NCI-H1930 (cell line): ENCODE results near the gene IL7R.
"Not testable (repeated sequence)": the region's sequence is repeated elsewhere in the genome, so short reads cannot be mapped to it uniquely, and the experiment has no call there.

Experiments
- DNase-seq, 2 experiments: peaks; one replicate each; lab custom pipeline; 2025; lab: John Stamatoyannopoulos, UW

The IL7R gene

GRCh38 chr5:35876922-35877321 lies 20.2 kb downstream of the IL7R start:
- DNase-seq, result no peak

GRCh38 chr5:35877655-35878054 lies 21.0 kb downstream of the IL7R start:
- DNase-seq, result no peak

GRCh38 chr5:35878079-35878478 lies 21.4 kb downstream of the IL7R start:
- DNase-seq, result no peak

- no peak for DNase-seq
Measured at GRCh38 chr5:35879096-35879495, 22.4 kb downstream of the IL7R start.

- no peak for DNase-seq
Measured at GRCh38 chr5:35879649-35880048, 23.0 kb downstream of the IL7R start.

- DNase-seq, result no peak
Measured at GRCh38 chr5:35880156-35880555, 23.5 kb downstream of the IL7R start.

- DNase-seq, result no peak
Measured at GRCh38 chr5:35881758-35882157, 25.1 kb downstream of the IL7R start.

- no peak for DNase-seq
Measured at GRCh38 chr5:35884191-35884769, 27.6 kb downstream of the IL7R start.

- no peak for DNase-seq
Measured at GRCh38 chr5:35884773-35885172, 28.1 kb downstream of the IL7R start.

GRCh38 chr5:35886381-35886780 lies 29.7 kb downstream of the IL7R start:
- DNase-seq, result no peak

GRCh38 chr5:35887321-35888100 lies 30.8 kb downstream of the IL7R start:
- DNase-seq, result no peak

- no peak for DNase-seq
Measured at GRCh38 chr5:35890021-35891020, 33.6 kb downstream of the IL7R start.

- not testable (repeated sequence) for DNase-seq
Measured at GRCh38 chr5:35892799-35893198, 36.1 kb downstream of the IL7R start.

GRCh38 chr5:35894131-35894530 lies 37.4 kb downstream of the IL7R start:
- DNase-seq, result no peak

GRCh38 chr5:35898952-35899660 lies 42.4 kb downstream of the IL7R start:
- DNase-seq, result no peak

GRCh38 chr5:35899800-35900199 lies 43.1 kb downstream of the IL7R start:
- DNase-seq, result no peak

GRCh38 chr5:35900972-35901695 lies 44.4 kb downstream of the IL7R start:
- DNase-seq, result no peak

- no peak for DNase-seq
Measured at GRCh38 chr5:35902046-35902672, 45.5 kb downstream of the IL7R start.

GRCh38 chr5:35903631-35904203 lies 47.0 kb downstream of the IL7R start:
- DNase-seq, result no peak

- DNase-seq, result no peak
Measured at GRCh38 chr5:35904443-35905132, 47.9 kb downstream of the IL7R start.
